SIG-M5 treated with dmso at 0.1 percent for 504 hours (cell line): ENCODE measurements around the gene RPL28.
A peak's percentile ranks its signal among the peaks of the same experiment; 100 is the strongest.
"Not testable (repeated sequence)": the region's sequence is repeated elsewhere in the genome, so short reads cannot be mapped to it uniquely, and the experiment has no call there.

Experiments used
- DNase-seq: peaks from one replicate; lab custom pipeline; 2025; ENCODE audit not compliant: unreplicated experiment; lab: John Stamatoyannopoulos, UW

The RPL28 gene

DNA sequence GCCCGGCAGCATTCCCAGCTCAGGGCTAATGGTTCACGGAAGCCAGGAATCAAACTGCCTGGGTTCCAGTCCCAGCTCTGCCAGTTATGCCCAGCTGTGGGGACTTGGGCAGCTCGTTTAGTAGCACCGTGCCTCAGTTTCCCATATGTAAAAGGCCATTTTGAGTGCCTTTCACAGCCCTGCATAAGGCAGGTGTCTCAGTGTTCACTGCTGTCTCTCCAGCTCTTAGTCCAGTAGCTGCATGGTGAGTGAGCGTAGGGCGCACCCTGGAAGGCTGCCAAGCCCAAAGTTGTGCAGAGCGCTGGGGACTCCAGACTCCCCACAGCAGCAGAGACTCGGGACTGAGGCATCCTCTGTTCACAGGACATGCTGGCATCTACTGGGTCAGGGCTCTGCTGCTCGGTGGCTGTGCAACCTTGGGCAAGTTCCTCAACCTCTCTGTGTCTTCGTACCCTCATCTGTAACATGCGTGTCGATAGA lies 5.5 kb downstream of the RPL28 start:
- no peak for DNase-seq

DNA sequence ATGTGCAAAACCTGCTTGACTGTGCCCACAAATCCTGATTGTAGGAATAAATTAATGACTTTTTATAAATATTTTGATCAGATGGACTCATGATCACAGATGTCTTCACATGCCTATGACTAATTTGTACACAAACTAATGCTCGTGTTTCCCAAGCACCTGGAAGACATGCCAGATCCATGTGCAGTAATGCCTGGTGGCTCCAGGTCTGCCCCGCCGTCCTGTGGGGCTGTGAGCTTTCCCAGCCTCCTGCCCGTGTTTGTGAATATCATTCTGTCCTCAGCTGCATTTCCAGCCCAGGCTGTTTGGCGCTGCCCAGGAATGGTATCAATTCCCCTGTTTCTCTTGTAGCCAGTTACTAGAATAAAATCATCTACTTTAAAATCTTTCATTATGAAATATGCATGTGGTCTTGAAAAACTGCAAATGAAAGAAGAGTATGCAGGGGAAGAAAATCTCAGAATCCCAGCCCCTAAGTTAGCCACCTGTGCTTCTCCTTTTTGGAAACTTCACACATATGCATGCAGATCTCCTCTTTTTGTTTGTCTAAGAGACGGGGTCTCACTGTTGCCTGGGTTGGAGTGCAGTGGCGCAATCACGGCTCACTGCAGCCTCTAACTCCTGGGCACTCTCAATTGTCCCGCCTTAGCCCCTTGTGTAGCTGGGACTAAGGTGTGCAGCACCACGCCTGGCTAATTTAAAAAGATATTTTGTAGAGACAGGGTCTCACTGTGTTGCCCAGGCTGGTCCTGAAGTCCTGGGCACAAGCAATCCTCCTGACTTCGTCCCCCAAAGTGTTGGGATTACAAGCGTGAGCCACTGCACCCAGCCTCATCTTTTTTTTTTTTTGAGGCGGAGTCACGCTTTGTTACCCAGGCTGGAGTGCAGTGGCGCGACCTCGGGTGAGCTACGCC lies 6.2 kb downstream of the RPL28 start:
- DNase-seq, result no peak

DNA sequence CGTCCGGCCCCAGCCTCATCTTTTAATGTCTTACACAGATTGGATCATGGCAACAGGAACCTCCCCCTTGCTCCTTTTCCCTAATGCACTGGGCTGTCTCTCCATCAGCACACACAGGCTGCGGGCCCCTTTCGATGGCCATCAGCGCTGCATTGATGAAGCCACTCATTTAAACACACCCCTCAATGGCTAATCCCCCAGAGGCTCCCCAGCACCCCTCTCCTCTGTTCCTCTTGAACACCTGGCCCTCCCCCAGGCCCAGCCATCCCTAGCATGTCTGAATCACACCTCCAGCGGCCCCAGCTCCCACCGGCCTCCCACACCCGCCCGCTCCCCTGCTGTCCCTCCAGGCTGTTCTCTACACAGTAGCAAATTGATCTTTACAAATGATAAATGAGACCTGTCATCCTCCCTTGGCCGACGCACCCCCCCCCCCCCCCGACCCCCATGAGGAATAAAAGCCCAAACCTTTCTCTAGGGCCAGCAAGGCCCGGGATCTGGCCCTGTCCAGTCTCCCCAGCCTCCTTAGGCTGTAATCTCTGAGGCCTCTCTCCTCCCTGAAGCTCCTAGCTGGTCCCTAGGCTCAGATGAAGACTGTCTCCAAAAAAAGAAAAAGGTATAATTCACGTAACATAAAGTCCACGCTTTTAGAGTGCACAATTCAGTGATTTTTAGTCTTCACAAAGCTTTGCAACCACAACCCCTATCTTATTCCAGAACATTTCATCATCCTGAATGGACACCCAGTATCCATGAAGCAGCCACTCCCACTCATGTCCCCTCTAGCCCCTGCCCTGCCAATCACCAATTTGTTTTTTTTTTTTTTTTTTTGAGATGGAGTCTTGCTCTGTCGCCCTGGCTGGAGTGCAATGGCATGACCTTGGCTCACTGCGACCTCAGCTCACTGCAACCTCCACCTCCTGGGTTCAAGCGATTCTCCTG lies 7.4 kb downstream of the RPL28 start:
- DNase-seq, result no peak

DNA sequence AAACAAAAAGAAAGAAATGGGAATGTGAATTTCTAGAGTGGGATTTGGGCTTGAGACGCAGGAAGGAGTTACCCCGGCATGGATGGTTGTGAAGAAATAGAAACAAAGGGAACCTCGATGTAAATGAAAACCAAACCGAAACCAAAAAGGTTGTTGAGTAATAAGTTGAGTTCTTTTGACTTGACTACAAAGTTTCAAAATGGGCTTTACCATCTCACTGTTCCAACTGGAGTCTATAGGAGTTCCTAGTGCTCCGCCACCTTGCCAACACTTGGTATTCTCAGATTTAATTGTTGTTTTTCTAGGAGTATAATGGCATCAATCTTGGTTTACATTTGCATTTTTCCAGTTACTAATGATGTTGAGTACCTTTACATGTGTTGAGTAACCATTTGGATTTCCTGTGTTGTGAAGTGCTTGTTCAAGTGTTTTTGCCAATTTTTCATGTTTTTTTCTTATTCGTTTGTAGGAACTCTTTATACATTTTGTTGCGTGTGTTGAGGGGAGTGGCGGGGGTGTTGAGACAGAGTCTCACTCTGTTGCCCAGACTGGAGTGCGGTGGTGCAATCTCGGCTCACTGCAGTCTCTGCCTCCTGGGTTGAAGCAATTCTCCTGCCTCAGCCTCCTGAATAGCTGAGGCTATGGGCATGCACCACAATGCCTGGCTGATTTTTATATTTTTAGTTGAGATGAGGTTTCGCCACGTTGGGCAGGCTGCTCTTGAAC lies 12.6 kb downstream of the RPL28 start:
- DNase-seq, result peak; percentile 80

DNA sequence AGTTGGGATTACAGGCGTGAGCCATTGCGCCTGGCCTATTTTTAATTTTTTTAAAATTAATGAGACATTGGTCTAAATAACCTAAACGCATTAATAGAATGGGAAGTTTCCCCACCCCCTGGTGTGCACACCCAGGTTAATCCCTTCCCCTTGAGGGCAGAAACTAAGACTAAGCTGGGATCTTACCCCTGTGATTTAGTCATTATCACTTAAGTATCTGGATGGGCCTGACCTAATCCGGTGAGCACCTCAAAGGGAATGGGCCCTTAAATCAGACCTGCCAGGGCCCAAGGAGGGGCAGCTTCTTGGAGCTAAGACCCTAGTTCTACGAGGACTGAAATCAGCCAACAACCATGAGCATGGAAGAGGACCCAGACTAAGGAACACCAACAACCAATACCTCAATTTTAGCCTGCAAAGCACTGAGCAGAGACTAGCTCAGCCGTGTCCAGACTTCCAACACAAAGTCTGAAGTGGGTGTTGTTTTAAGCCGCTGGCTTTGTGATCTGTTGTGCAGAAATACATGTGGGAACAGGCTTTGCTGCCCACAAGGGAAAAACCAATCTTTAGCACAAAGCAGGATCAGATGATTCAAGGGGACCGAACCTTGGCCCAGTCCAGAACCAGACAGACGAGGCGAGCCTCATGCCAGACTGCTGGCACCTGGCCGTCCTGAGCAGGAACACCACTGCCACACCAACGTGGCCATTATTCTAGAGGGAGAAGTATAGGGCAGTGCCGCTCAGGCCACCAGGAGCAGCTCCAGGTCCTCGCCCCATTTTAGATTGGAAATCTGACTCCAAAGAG lies 14.8 kb downstream of the RPL28 start:
- DNase-seq, result no peak

DNA sequence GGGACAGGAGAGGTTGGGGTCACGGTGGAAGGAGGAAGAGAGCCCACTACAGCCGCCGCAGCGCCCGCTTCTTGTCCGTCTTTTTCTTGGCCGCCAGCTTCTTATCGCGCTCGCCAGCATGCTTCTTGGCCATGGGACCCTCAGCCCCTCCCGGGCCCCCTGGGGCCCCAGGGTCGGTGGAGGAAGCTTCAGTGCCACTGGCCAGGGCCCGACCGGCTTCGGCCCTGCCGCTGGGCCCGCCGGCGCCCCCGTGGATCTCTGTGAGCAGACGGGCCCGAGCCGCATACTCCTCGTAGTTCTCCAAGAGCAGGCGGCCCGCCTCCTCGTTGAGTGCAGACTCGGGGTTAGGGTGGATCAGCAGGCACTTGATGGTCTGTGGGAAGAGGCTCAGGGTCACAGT lies 15.7 kb downstream of the RPL28 start:
- not testable (repeated sequence) for DNase-seq

DNA sequence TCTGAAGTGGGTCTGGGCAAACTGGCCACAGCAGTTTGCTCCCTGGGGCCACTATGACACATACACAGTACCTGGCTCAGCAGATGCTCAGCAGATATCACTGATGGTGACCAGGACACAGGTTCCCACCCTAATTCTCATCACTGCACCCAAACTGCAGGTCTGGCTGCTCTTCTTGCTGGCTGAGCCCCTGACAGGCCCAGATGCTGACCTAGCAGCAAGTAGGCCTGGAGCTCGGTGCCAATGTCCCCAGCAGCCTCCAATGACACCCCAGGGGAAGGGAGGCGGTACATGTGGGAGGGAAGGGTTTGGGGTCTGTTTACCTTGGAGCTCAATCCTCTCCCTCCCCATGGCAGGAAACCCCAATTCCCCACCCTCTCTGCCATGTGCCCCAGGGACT lies 16.8 kb downstream of the RPL28 start:
- no peak for DNase-seq

DNA sequence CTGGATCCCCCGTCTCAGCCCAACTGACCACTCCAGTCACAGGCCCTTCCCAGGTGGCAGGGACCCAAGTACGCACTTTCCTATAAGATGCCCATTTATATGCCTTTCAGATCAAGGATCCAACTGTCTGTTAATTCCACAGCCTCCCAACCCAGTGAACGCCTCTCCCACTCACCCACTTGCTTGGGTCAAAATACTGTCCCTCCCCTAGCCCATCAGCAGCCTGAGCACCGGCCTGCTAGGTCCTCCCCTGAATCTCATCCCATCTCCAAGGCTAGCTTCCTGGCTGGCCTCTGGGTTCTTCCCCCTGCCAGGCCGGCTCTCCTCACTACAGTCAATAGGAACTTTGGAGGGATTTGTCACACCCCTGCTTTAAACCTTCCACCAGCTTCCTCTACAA lies 19.9 kb downstream of the RPL28 start:
- no peak for DNase-seq

DNA sequence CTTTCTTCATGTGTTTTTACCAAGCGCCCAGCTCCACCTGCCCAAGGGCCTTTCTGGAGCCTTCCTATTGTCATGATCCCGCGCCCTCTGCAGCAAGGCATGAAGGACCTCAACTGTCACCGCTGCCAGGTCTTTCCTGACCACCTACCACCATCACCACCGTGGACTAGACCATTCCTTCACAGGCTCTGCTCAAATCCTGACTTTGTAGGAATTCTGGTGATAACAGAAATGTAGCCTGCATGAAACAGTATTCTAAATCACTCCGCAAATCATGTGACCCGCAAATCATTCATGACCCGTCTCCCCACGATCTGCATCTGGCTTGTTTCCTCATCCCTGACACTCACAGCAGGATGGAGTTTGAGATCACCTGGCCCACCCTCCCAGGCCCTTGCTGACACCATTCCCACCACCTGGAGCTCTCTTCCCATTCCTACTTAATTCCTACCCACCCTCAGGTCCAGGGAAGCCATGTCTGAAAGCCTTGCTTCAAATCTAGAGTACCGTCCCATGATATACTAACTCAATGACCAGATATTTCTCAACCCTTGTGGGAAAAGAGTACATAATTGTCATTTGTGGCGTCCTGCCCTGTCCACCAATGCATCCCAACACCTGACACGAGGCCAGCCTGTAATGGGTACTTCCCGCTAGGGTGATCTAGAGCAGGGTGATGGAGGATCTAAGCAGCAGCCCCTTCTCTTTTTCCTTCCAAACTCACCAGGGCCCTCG lies 20.5 kb downstream of the RPL28 start:
- no peak for DNase-seq

DNA sequence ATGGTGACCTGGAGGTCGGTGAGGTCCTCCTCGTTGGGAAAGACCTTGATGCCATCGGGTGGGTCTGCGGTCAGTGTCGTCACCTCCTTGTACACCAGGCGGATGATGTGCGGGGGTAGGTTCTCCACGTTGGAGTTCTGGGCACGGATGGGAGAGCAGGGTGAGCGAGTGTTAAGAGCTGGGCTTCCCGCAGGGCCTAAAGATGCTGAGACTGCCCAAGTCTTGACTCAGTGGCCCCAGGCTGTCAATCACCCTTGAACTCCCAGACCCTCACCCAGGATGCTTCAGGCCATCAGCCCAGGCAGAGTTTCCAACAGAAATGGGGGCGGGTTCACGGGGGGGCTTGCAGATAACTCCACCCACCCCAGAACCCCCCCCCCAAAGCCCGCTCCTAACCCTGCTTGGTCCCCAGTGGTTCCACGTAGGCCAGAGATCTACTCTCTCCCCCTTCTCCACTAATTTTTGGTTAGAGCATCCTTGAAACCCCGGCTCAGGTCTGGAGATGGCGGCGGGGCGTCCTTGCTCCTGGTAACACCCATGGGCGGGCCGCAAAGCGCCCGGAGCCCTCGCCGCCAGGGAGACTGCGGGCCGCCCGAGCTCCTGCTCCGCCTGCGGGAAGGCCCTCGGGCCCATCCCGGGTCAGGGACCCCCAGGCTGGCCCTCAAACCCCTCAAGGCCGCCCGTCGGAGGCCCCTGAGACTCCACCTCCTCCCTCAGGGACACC lies 21.3 kb downstream of the RPL28 start:
- DNase-seq, result no peak

DNA sequence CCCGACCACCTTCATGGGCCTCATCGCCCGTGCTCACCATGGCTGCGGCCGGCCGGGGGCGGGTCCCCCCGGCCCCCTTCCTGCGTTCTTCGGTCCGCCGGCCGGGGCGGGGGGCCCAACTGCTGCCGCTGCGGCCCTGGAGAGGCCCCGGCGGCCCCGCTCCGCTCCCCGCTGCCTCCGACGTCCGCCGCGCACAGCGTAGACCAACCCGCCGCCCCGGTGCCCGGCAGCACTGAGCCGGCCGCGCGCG lies 21.7 kb downstream of the RPL28 start, which contains the start of gene UBE2S:
UBE2S (minus strand) TSS at position 239 of the 250 bp plus-strand sequence; CDS start at position 40, 199 bp downstream.
- DNase-seq, result not testable (repeated sequence)

DNA sequence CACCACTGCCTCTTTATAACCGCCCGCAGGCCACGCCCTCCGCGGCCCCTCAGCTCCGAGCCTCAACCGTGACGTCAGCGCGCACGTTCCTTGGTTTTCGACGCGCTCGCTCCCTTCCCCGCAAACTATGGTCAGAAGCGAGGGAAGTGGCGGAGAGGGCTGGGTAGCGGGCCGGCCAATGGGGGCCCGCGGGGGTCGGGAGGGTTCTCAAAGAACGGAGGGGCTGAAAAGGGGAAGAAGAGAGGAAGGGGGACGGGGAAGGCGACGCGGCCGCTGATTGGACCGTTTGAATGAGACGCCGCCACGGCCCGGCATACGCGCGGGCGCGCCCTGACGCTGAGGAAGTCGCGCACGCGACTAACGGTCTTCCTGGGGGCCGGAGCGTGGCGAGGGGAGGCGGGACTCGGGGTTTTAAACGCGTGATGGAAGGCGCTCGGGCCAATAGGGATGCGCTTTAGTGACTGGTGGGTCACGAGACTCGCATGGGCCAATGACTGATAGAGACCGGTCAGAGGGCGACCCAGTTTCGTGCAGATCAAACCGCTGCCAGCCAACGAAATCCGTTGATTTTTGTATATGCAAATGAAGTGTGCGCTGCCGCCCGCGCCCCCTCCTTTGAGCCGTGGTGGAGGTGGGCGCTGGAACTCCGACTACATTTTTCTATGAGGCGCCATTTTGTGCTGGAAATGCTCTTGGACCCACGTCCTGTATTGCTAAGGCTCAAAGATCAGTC lies 22.2 kb downstream of the RPL28 start:
- peak; percentile 99 for DNase-seq

DNA sequence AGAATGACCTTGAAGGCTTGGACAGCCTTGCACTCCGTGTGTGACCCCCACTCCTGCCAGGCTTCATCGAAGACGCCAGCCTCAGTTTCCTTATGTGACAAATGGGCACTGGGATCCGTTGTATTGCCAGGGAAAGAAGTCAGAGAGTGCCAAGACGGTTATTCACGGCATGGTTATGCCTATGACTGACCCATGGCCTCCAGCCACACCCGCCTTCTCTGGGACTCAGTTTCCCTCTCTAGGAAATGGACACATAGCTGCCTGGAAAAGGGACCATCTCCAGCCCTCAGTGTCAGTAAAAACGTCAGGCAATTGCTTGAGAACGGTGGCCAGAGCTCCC lies 22.8 kb downstream of the RPL28 start:
- no peak for DNase-seq

DNA sequence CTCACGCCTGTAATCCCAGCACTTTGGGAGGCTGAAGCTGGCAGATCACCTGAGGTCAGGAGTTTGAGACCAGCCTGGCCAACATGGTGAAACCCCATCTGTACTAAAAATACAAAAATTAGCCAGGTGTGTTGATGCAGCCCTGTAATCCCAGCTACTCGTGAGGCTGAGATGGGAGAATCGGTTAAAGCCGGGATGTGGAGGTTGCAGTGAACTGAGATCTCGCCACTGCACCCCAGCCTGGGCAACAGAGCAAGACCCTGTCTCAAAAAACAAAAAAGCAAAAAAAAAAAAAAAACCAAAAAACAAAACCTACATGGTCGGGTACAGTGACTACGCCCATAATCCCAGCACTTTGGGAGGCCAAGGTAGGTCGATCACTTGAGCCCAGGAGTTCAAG lies 23.4 kb downstream of the RPL28 start:
- DNase-seq, result not testable (repeated sequence)

DNA sequence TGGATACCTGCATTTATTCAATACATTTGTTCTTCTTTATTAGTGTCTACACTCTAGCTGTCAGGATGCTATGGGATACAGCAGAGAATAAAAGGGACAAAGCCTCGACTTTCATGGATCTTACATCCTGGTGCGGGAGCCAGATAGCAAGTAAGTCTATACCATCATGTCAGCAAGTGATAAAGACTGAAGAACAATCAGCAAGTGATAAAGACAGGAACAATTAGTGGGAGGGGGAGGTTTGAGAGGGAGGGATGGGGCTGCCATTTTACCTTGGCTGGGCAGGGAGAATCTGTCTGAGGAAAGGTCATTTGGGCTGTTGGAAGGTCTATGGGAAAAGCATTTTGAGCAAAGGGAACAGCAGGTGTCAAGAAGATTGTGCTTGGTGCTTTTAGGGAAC lies 24.4 kb downstream of the RPL28 start:
- DNase-seq, result no peak

DNA sequence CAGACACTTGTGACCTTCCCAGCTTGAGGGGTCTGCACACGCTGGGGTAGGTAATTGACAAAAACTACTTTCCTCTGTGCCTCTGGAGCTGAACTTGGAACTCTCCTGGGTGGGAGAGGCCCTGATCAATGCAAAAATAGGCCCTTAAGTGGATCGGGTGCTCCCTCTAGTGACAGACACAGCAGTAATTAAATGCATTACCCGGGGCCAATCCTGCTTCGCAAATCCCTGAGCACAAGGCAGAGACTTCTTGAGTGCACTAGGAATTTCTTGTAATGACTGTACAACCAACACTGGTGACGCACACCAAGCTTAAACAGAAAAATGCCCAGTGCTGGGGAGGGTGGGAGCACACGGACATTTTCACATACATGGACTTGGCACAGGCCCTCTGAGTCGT lies 32.5 kb downstream of the RPL28 start:
- DNase-seq, result peak; percentile 63

DNA sequence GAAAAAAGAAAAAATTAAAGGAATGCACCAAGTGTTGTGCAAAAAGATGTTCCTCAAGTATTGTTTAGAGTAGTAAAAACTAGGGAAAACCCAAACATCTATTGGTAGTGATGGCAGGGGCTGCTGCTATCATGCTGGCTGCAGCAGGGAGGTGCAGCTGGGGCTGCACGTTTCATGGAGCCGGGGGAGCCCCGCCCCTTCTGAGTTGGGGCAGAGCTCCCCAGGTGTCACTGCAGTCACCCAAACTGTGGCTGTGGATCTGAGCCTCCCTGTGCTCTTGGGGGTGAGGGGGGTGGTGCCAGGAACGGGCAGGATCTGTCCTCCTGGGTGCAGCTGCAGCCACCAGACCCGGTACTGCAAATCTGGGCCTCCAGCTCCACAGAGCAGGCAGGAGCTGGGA lies 33.4 kb downstream of the RPL28 start:
- DNase-seq, result no peak

DNA sequence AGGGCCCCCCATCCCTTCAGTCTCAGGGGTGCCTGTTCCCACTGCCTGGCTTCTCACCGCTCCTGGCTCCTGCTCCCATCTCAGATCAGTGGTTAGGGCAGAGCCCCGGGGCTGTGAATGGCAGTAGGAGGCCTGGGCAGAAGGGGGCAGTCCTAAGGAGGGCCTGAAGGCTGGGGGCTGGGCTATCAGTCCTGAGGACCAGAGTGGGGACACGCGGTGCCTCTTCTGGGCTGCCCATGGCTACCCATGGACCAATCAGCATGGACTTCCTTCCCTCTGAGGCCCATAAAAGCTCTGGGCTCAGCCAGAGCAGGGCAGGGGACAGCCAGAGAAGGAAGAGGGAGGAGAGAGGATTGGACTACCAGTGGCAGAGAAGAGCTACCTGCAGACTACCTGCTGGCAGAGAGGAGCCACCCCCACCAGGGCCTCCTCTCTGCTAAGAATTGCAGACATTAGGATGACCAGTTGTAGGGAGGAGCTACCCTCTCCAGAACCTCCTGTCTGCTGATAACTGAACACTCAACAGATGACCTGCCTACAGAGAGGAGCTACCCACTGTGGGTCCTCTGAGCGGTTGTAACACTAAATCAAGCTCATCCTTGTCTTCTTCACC lies 34.0 kb downstream of the RPL28 start:
- no peak for DNase-seq
